Lower leg skin (tissue), 4 donors: ENCODE data around the gene HMG20A. TPM values are rescaled to one million over a fixed set of nuclear protein-coding genes. Genes with fewer than 3 reads are reported as not detected.

Source experiments
- DNase-seq, 2 donors: peaks; one replicate each; pipeline ENCODE4 v3.0.0-alpha.2; 2019; ENCODE audit warnings: low spot score in 2 of 2
- H3K4me3 ChIP-seq: fragments of 200-600 bp; sonication (generic); 2 replicates; pipeline ENCODE4 v1.5.1; 2017; ENCODE audit warnings: mild to moderate bottlenecking, low read depth; ENCODE audit not compliant: poor library complexity, severe bottlenecking
- POLR2A ChIP-seq, 2 donors: fragments of 450-650 bp; IDR thresholded peaks; one replicate each; pipeline ENCODE4 v1.6.1; 2016 to 2017; ENCODE audit warnings: antibody characterized with exemption in 2 of 2, mild to moderate bottlenecking in 1 of 2, moderate library complexity in 1 of 2
- WGBS, 2 donors: methylation state at CpG; one replicate each; pipeline ENCODE4 v1.1.5; 2018; 5-methylcytosine and 5-hydroxymethylcytosine counted together
- intact Hi-C: fragments of 100-400 bp; cut with DNase I; formaldehyde crosslinking; loops from one replicate; pipeline ENCODE4 v1.15.0; 2023; ENCODE audit warnings: low total_unique reads
- total RNA-seq, 4 donors: library from RNA; depleted of rRNA; stranded (reverse); fragments of >200 nt; gene quantifications; one replicate each; pipeline ENCODE4 v1.1.0, GENCODE V29; 2016
- TF ChIP-seq, protein P1 (sequence below), 3 donors: fragments of 450-650 bp; IDR thresholded peaks; one replicate each; pipeline ENCODE4 v1.5.1; 2016; ENCODE audit warnings: antibody characterized with exemption in 3 of 3, mild to moderate bottlenecking in 3 of 3, moderate library complexity in 2 of 3

The HMG20A gene
- total RNA-seq, 4 donors from 2014 or later, result 16.8 to 28.1 (median 22.5) TPM

DNA sequence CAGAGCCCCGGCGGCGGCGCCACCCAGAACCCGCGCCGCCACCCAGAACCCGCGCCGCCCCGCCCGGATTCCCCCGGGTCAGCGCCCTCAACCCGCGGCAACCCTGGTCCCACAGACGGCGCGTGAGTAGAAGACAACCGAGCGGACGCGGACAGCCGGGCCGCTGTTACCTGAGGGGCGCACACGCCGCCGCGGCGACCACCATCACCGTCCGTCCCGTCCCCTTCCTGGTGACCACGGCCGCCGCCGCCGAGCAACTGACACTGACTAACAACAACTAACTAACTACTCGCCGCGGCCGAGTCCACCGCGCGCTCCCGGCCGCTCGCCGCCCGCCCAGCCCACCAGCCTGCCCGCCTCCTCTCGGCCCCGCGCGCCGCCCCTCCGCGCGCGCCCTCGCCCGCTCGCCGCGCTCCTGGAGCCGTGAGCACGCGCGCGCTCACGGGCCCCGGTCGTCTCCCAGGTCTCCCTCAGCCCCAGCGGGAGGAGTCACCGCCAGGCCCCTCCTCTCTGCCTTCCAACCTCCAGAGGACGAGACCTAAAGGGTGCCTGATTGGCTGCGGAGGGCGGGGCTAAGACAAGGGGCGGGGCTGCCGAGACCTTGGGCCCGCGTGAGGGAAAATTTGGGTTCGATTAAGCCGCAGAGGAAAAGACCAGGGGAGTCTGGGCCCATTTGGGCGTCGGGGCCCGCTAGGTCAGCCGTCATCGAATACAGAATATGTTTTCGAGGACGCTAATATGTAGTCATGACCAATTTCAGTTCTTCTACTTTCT lies 665 bp upstream of the HMG20A start, which contains the start of gene PEAK1:
Gene PEAK1 (minus strand): TSS at position 269 of the 774 bp plus-strand sequence. CDS start 238,178 bp downstream, outside the sequence.
- intact Hi-C loops, result no loop called here
- peak; percentile 99 to 100 for DNase-seq
- peak within 1 kb of the TSS; percentile 88 for H3K4me3 ChIP-seq
- TF ChIP-seq, protein P1, sequence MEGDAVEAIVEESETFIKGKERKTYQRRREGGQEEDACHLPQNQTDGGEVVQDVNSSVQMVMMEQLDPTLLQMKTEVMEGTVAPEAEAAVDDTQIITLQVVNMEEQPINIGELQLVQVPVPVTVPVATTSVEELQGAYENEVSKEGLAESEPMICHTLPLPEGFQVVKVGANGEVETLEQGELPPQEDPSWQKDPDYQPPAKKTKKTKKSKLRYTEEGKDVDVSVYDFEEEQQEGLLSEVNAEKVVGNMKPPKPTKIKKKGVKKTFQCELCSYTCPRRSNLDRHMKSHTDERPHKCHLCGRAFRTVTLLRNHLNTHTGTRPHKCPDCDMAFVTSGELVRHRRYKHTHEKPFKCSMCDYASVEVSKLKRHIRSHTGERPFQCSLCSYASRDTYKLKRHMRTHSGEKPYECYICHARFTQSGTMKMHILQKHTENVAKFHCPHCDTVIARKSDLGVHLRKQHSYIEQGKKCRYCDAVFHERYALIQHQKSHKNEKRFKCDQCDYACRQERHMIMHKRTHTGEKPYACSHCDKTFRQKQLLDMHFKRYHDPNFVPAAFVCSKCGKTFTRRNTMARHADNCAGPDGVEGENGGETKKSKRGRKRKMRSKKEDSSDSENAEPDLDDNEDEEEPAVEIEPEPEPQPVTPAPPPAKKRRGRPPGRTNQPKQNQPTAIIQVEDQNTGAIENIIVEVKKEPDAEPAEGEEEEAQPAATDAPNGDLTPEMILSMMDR (IDR thresholded peaks at IDR 0.05), result no peak
- TF ChIP-seq POLR2A (IDR thresholded peaks at IDR 0.05), result peak in 1 of 2 donors; percentile 34
- WGBS, 2 donors, result 0 to 1% methylated on average over 19 to 43 of the region's 92 CpGs

DNA sequence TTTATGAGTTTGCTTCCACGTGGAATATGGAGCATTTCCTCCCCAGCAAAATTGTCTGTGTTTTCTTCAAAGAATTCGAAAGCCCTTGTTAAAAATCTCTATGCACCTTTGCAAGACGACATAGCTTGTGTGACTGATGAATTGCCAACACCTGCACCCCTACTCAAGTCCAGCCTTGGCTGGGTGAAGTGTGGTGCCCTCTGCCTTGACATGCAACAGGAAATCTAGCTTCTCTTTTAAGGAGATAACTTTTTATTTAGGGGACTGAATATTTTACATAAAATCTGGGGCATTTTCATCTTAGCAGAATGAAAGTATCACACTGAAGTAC lies 647 bp downstream of the HMG20A start:
- 0 to 1% methylated on average over 3 of the region's 3 CpGs for WGBS, 2 donors
- intact Hi-C loops, result no loop called here
- no peak for DNase-seq
- no peak for TF ChIP-seq POLR2A (IDR thresholded peaks at IDR 0.05)
- TF ChIP-seq, protein P1 (IDR thresholded peaks at IDR 0.05), result no peak
- peak overlapping the region; percentile 57 for H3K4me3 ChIP-seq

- intact Hi-C loops, result no loop called here
- H3K4me3 ChIP-seq, result no peak overlapping the region
- TF ChIP-seq POLR2A (IDR thresholded peaks at IDR 0.05), result no peak
- TF ChIP-seq, protein P1 (IDR thresholded peaks at IDR 0.05), result no peak
- DNase-seq, result no peak
- WGBS, 2 donors, result 91 to 95% methylated on average over 3 of the region's 3 CpGs
These were observed 4.4 kb downstream of the HMG20A start for GRCh38 chr15:77425104-77425503.

- DNase-seq, result no peak
- TF ChIP-seq, protein P1 (IDR thresholded peaks at IDR 0.05), result no peak
- no peak for TF ChIP-seq POLR2A (IDR thresholded peaks at IDR 0.05)
- intact Hi-C loops, result no loop called here
- 88 to 90% methylated on average over 1 of the region's 1 CpG for WGBS, 2 donors
- H3K4me3 ChIP-seq, result no peak overlapping the region
These were observed 5.7 kb downstream of the HMG20A start for GRCh38 chr15:77426377-77426776.

DNA sequence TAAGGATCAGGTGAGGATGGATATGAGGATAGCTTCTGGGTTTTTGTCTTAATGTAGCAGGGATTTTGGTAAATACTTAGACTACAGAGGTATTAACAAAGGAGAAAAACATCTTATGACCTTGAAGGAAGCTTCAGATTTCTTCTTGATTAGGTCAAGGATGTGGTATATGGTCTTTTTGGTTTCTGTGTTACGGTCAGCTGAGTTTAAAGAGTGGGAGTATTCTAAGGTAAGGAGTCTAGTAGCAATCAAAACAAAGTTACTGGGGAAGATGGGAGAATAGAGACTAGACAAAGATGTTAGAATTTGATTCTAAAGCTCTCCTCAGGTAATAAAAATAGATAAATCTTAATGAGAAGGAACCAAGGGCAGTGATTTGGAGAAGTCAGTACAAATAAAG lies 6.2 kb downstream of the HMG20A start:
- no peak for DNase-seq
- 87 to 91% methylated on average over 1 of the region's 1 CpG for WGBS, 2 donors
- intact Hi-C loops, result no loop called here
- TF ChIP-seq, protein P1 (IDR thresholded peaks at IDR 0.05), result no peak
- TF ChIP-seq POLR2A (IDR thresholded peaks at IDR 0.05), result no peak
- H3K4me3 ChIP-seq, result no peak overlapping the region
